Memory B cell (primary cell): Measurements from ENCODE around the gene TWIST2.
A peak's percentile ranks its signal among the peaks of the same experiment; 100 is the strongest.

Source experiments
- ATAC-seq: fragments of 150-1000 bp; cut with Tn5 transposase; 2 replicates; pipeline ENCODE4 v1.10.0; 2021; ENCODE audit warnings: low read depth, mild to moderate bottlenecking, moderate library complexity
- DNase-seq, 2 donors: peaks; one replicate each; pipeline ENCODE4 v3.0.0; 2022; ENCODE audit warnings: low spot score in 2 of 2
- H3K27ac Mint-ChIP-seq: one replicate; pipeline ENCODE4 v1.8.0; 2022; ENCODE audit warnings: mild to moderate bottlenecking, moderate library complexity, mixed read lengths
- H3K27me3 Mint-ChIP-seq: one replicate; pipeline ENCODE4 v1.8.0; 2022; ENCODE audit warnings: mixed read lengths
- H3K36me3 Mint-ChIP-seq: one replicate; pipeline ENCODE4 v1.8.0; 2022; ENCODE audit warnings: mild to moderate bottlenecking, mixed read lengths
- H3K4me1 Mint-ChIP-seq: one replicate; pipeline ENCODE4 v1.8.0; 2022; ENCODE audit warnings: mixed read lengths
- H3K4me3 Mint-ChIP-seq: one replicate; pipeline ENCODE4 v1.8.0; 2022; ENCODE audit warnings: mild to moderate bottlenecking, moderate library complexity, mixed read lengths
- H3K9me3 Mint-ChIP-seq: one replicate; pipeline ENCODE4 v1.8.0; 2022; ENCODE audit warnings: mixed read lengths

TWIST2 gene

GRCh38 chr2:238929242-238930081 lies 81.6 kb downstream of the TWIST2 start:
- no peak overlapping the region for H3K4me3 Mint-ChIP-seq
- H3K4me1 Mint-ChIP-seq, result no peaks in the 10 kb centered on the region
- no peak for ATAC-seq
- DNase-seq, result no peak
- H3K36me3 Mint-ChIP-seq, result no peaks in the 10 kb centered on the region
- H3K27me3 Mint-ChIP-seq, result peaks cover 11% of the 10 kb centered on the region
- H3K9me3 Mint-ChIP-seq, result peaks cover 4% of the 10 kb centered on the region
- H3K27ac Mint-ChIP-seq, result no peak overlapping the region

GRCh38 chr2:238930216-238930615 lies 82.3 kb downstream of the TWIST2 start:
- ATAC-seq (no peak), DNase-seq (no peak)
- no peaks in the 10 kb centered on the region for H3K4me1 Mint-ChIP-seq
- H3K9me3 Mint-ChIP-seq, result peaks cover 4% of the 10 kb centered on the region
- no peak overlapping the region for H3K27ac Mint-ChIP-seq
- no peaks in the 10 kb centered on the region for H3K36me3 Mint-ChIP-seq
- no peak overlapping the region for H3K4me3 Mint-ChIP-seq
- peaks cover 11% of the 10 kb centered on the region for H3K27me3 Mint-ChIP-seq

DNA sequence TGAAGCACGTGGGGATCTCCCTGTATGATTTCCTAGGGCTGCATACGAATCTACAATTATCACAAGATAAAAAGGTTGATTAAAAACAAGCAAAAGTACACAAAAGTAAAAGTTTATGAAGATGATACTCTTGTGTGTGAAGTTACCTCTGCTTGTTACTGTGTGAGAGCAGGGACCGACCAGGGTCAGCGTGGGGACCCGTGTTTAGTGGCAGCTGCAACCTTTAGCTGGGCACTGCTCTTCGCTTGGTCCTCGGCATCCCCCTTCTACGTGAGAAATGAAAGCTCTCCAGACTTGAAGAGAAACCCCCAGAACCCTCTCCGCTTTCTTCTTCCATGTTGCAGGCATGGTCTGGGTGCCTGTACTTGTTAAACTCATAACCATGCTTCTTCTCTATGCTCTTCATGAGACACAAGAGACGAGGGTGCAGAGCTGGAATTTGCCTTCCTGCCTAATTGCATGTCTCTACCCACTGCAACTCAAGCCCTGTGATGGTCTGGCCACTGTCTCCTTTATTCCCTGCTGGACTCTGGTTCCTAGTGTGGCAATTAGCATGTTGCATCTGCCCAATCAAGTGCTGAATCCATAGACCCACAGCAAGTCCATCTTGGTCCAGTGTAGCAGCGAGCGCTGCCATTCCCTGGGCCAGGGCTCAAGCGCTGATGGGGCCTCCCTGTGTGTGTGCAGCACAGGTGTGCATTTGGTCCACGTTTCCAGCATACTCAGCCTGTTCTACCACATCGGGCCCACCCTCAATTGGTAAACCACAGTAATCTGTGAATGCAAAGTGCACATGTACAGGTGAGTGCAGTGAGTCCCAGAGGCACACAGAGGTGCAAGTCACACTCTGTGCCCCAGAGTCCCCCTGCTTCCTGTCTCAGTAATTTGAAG lies 88.5 kb downstream of the TWIST2 start:
- no peak for ATAC-seq
- Mint-ChIP-seq H3K27me3 (peaks cover 3% of the 10 kb centered on the region), H3K9me3 (peaks cover 4% of the 10 kb centered on the region), H3K4me3 (no peak overlapping the region), H3K36me3 (no peaks in the 10 kb centered on the region), H3K27ac (no peak overlapping the region), H3K4me1 (no peaks in the 10 kb centered on the region)
- no peak for DNase-seq

- DNase-seq (no peak), ATAC-seq (no peak)
- Mint-ChIP-seq H3K9me3 (peaks cover 4% of the 10 kb centered on the region), H3K27ac (no peak overlapping the region), H3K36me3 (no peaks in the 10 kb centered on the region), H3K27me3 (peaks cover 3% of the 10 kb centered on the region), H3K4me1 (no peaks in the 10 kb centered on the region), H3K4me3 (no peak overlapping the region)
These were observed 90.1 kb downstream of the TWIST2 start for GRCh38 chr2:238938003-238938400.

GRCh38 chr2:238938401-238939055 lies 90.6 kb downstream of the TWIST2 start:
- ATAC-seq (no peak), DNase-seq (peak in 1 of 2 donors; percentile 4)
- no peak overlapping the region for H3K4me3 Mint-ChIP-seq
- no peaks in the 10 kb centered on the region for H3K36me3 Mint-ChIP-seq
- H3K4me1 Mint-ChIP-seq, result no peaks in the 10 kb centered on the region
- peaks cover 3% of the 10 kb centered on the region for H3K27me3 Mint-ChIP-seq
- H3K9me3 Mint-ChIP-seq, result peaks cover 4% of the 10 kb centered on the region
- no peak overlapping the region for H3K27ac Mint-ChIP-seq

DNA sequence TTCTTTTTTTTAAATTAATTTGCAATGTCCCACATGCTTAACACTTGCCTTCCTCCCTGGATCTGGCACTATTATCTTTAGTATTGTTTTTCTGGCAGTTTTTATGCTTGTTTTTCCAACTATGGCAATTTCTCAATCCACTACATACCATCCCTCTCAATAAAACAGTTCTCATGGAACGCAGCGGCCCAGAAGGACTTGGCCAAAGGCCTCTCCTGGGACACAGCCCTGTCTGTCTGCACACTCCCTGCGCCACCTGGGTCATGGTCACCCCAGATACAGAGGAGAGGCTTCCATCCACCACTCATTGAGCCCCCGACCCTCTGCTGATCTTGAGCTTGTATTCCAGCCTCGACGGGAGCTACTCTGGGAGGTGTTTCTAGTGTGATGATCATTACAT lies 91.2 kb downstream of the TWIST2 start:
- ATAC-seq (no peak), DNase-seq (no peak)
- H3K27ac Mint-ChIP-seq, result no peak overlapping the region
- no peaks in the 10 kb centered on the region for H3K36me3 Mint-ChIP-seq
- no peaks in the 10 kb centered on the region for H3K4me1 Mint-ChIP-seq
- H3K27me3 Mint-ChIP-seq, result peaks cover 3% of the 10 kb centered on the region
- no peak overlapping the region for H3K4me3 Mint-ChIP-seq
- peaks cover 2% of the 10 kb centered on the region for H3K9me3 Mint-ChIP-seq

- Mint-ChIP-seq H3K4me1 (no peaks in the 10 kb centered on the region), H3K27me3 (peaks cover 3% of the 10 kb centered on the region), H3K27ac (no peak overlapping the region), H3K36me3 (no peaks in the 10 kb centered on the region), H3K4me3 (no peak overlapping the region), H3K9me3 (no peaks in the 10 kb centered on the region)
- ATAC-seq, result no peak
- no peak for DNase-seq
These were observed 91.9 kb downstream of the TWIST2 start for GRCh38 chr2:238939521-238940403.

DNA sequence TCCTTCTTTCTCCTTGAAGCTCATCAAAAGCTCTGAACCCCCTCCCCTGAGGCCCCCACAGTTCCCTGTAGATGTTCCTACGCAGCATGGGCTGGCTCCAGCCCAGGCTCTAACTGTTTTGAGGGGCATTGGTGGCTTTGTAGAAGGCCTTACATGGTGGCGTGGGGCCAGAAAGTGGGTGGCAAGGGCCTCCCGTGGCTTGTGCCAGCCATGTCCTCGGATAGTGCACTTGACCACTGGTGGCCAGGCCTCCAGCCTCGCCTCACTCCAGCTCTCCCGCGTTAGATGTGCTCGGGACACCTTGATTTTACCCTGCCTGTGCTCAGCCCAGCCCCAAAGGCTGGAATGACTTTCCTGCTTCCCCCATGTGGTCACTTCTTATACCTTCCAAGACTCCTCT lies 92.9 kb downstream of the TWIST2 start:
- DNase-seq, result peak in 1 of 2 donors; percentile 2
- Mint-ChIP-seq H3K4me1 (no peaks in the 10 kb centered on the region), H3K36me3 (no peaks in the 10 kb centered on the region), H3K27me3 (peaks cover 3% of the 10 kb centered on the region), H3K4me3 (no peak overlapping the region), H3K27ac (no peak overlapping the region), H3K9me3 (no peaks in the 10 kb centered on the region)
- no peak for ATAC-seq

GRCh38 chr2:238941262-238941792 lies 93.4 kb downstream of the TWIST2 start:
- Mint-ChIP-seq H3K27ac (no peak overlapping the region), H3K4me3 (no peak overlapping the region), H3K4me1 (no peaks in the 10 kb centered on the region), H3K9me3 (no peaks in the 10 kb centered on the region), H3K27me3 (peaks cover 3% of the 10 kb centered on the region), H3K36me3 (no peaks in the 10 kb centered on the region)
- ATAC-seq, result no peak
- DNase-seq, result peak in 1 of 2 donors; percentile 3

DNA sequence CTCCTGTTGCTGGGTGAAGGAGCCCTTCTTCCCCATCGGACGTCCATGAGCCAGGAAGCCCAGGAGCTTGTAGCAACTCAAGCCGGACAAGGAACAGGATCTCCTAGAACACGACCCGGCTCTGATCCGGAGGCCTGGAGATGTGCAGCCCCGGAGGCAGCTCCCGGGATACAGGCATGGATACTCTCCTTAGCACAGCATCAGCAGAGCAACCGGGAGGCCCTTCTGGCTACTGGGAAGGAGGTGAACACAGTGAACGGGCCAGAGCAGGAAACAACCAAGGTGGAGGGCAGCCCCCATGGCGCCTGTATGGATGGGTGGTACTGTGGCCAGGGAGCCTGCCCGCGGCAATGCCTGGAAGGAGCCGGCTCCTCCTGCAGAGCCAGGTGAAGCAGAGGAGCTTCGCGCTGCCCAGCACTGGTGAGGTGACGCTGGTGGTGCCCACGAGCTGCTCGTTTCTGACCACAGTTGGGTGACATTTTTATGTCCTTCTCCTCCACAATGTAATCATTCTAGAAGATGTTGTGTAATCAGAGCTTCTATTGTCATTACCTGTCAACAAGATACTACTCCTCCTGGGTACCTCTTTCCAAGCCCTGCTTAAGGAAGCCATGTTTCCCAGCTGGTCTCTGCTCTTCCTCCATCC lies 94.3 kb downstream of the TWIST2 start:
- no peak for ATAC-seq
- Mint-ChIP-seq H3K4me1 (no peaks in the 10 kb centered on the region), H3K4me3 (no peak overlapping the region)

GRCh38 chr2:238942726-238943300 lies 94.9 kb downstream of the TWIST2 start:
- peaks cover 3% of the 10 kb centered on the region for H3K27me3 Mint-ChIP-seq
- H3K27ac Mint-ChIP-seq, result no peak overlapping the region
- no peaks in the 10 kb centered on the region for H3K36me3 Mint-ChIP-seq
- ATAC-seq, result no peak
- no peak overlapping the region for H3K4me3 Mint-ChIP-seq
- H3K4me1 Mint-ChIP-seq, result no peaks in the 10 kb centered on the region
- no peaks in the 10 kb centered on the region for H3K9me3 Mint-ChIP-seq
- DNase-seq, result peak in 1 of 2 donors; percentile 4

More for the DNA sequence above, 94.3 kb downstream of the TWIST2 start:
- Mint-ChIP-seq H3K27me3 (peaks cover 3% of the 10 kb centered on the region), H3K27ac (no peak overlapping the region), H3K9me3 (no peaks in the 10 kb centered on the region), H3K36me3 (no peaks in the 10 kb centered on the region)
- DNase-seq, result peak in 1 of 2 donors; percentile 5

DNA sequence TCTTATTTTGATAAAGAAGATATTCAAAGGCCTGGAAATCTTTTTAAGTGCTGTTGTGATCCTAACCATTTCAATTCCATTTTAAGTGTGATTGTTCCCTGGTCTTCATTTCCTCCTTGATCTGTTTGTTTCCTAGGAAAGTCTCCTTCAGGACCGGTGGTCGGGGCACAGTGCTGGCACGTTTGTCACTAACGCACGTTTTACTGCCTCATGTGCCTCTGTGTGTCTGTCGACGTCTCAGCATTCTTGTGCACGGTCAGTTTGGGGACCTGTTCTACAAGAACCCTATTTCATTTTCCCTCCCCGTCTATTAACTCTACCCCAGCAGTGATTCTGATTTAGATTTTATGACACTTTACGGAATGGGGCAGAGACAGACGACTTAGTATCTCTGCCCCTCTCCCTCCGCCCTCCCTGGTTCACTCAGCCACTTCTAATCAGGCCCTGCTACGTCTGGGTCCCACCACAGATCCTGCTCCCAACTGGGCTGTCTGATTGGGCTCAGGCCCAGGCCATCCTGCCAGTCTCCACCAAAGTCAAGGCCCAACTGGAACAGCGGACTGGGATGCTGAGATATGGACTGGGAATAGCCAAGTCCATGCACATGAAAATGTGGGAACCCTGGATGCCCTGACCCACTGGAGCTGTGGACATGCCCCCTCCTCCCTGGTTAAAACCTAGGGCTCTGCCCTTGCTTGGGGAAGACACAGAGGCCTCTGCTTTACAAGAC lies 95.6 kb downstream of the TWIST2 start:
- no peak overlapping the region for H3K4me3 Mint-ChIP-seq
- peak in 1 of 2 donors; percentile 10 for DNase-seq
- peaks cover 2% of the 10 kb centered on the region for H3K4me1 Mint-ChIP-seq
- no peaks in the 10 kb centered on the region for H3K9me3 Mint-ChIP-seq
- H3K36me3 Mint-ChIP-seq, result no peaks in the 10 kb centered on the region
- no peak overlapping the region for H3K27ac Mint-ChIP-seq
- no peak for ATAC-seq
- peaks cover 3% of the 10 kb centered on the region for H3K27me3 Mint-ChIP-seq
